Kidney epithelial cell (primary cell): Measurements from ENCODE around the gene AURKA. TPM values are rescaled to one million over a fixed set of nuclear protein-coding genes. Genes with fewer than 3 reads are reported as not detected.

Experiments used
- DNase-seq: peaks from one replicate; pipeline ENCODE4 v3.0.0-alpha.2; 2010; ENCODE audit warnings: low read depth
- H3K27me3 ChIP-seq: 2 replicates; pipeline ENCODE4 v1.6.0; 2011; ENCODE audit warnings: low read length; ENCODE audit not compliant: control insufficient read depth, insufficient read depth
- H3K36me3 ChIP-seq: 2 replicates; pipeline ENCODE4 v1.5.1; 2011; ENCODE audit warnings: low read length; ENCODE audit not compliant: control insufficient read depth, insufficient read depth
- H3K4me3 ChIP-seq: 2 replicates; pipeline ENCODE4 v1.5.1; 2011; ENCODE audit warnings: low read depth, mild to moderate bottlenecking, control low read depth, low read length
- CTCF ChIP-seq: IDR thresholded peaks from 2 replicates; pipeline ENCODE4 v1.5.1; 2011; ENCODE audit warnings: mild to moderate bottlenecking, moderate library complexity, low read length, control low read depth, inconsistent platforms; ENCODE audit not compliant: insufficient read depth, poor library complexity, severe bottlenecking
- total RNA-seq: library from RNA; depleted of rRNA; stranded (reverse); fragments of >200 nt; gene quantifications from 2 replicates; pipeline ENCODE4 v1.2.3, GENCODE V29; 2015

AURKA gene
- total RNA-seq, 1 donor from 2014 or later: 8.0 TPM

- Histone ChIP-seq H3K36me3 (no peaks in the 10 kb centered on the region), H3K4me3 (no peak overlapping the region), H3K27me3 (no peaks in the 10 kb centered on the region)
- no peak for TF ChIP-seq CTCF
- DNase-seq: no peak
Observed at GRCh38 chr20:56433880-56434255, 41.9 kb upstream of the AURKA start.

- no peaks in the 10 kb centered on the region for H3K36me3 ChIP-seq
- TF ChIP-seq CTCF: no peak
- no peaks in the 10 kb centered on the region for H3K27me3 ChIP-seq
- H3K4me3 ChIP-seq: no peak overlapping the region
- DNase-seq: no peak
Observed at GRCh38 chr20:56433221-56433879, 41.3 kb upstream of the AURKA start.

GRCh38 chr20:56431471-56431870, 39.5 kb upstream of the AURKA start:
- no peak overlapping the region for H3K4me3 ChIP-seq
- no peaks in the 10 kb centered on the region for H3K36me3 ChIP-seq
- no peak for TF ChIP-seq CTCF
- DNase-seq: no peak
- no peaks in the 10 kb centered on the region for H3K27me3 ChIP-seq

GRCh38 chr20:56430957-56431356, 38.9 kb upstream of the AURKA start:
- no peak for DNase-seq
- TF ChIP-seq CTCF: no peak
- Histone ChIP-seq H3K36me3 (no peaks in the 10 kb centered on the region), H3K27me3 (no peaks in the 10 kb centered on the region), H3K4me3 (no peak overlapping the region)

GRCh38 chr20:56430461-56430860, 38.4 kb upstream of the AURKA start:
- no peak for TF ChIP-seq CTCF
- H3K36me3 ChIP-seq: no peaks in the 10 kb centered on the region
- no peak for DNase-seq
- H3K27me3 ChIP-seq: no peaks in the 10 kb centered on the region
- H3K4me3 ChIP-seq: no peak overlapping the region

GRCh38 chr20:56429941-56430340, 37.9 kb upstream of the AURKA start:
- no peaks in the 10 kb centered on the region for H3K27me3 ChIP-seq
- TF ChIP-seq CTCF: no peak
- H3K4me3 ChIP-seq: no peak overlapping the region
- no peaks in the 10 kb centered on the region for H3K36me3 ChIP-seq
- no peak for DNase-seq
